ENCODE data around the gene TMIGD1. TPM values are rescaled to one million over a fixed set of nuclear protein-coding genes. Genes with fewer than 3 reads are reported as not detected.

Gene TMIGD1
- total and polyA plus RNA-seq, 2 experiments from 2014 or later, result 2.5 to 3.2 TPM

DNA sequence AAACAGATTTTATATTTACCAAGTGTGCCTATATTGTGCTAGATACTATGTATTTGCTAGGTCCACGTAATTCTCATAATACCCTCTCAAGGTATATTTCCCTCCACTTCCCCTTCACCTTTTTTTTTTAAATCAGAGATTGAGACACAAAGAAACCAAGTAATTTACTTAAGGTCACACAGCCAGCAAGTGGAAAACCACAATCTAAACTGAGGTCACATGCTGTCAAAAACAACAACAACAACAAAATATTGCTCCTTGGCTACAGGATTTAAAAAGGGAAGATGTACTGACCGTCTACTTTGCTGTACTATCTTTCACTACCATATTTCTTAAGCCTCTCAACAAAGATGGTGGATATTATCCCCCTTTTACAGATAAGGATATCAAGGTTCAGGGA is 57.9 kb downstream of the TMIGD1 start:
- H2AFZ ChIP-seq, result no peak overlapping the region
- H3K9me3 ChIP-seq (ENCODE audit: low read depth), result no peaks in the 10 kb centered on the region
- no peak overlapping the region for H3K27ac ChIP-seq
- H3K27me3 ChIP-seq, result no peaks in the 10 kb centered on the region
- no peak overlapping the region for H3K4me2 ChIP-seq
- no peak for DNase-seq (ENCODE audit: low spot score)
- no peak overlapping the region for H3K4me3 ChIP-seq
- no peaks in the 10 kb centered on the region for H4K20me1 ChIP-seq (ENCODE audit: insufficient read depth, poor library complexity, severe bottlenecking)
- no peaks in the 10 kb centered on the region for H3K9me2 ChIP-seq (replicated peaks; ENCODE audit: insufficient read depth)
- TF ChIP-seq EZH2 (IDR thresholded peaks at IDR 0.05; ENCODE audit: borderline replicate concordance) (no peak), EZH2phosphoT487 (IDR thresholded peaks at IDR 0.05; ENCODE audit: low read depth, severe bottlenecking, unreplicated experiment) (no peak)
- TF ChIP-seq, protein P1, sequence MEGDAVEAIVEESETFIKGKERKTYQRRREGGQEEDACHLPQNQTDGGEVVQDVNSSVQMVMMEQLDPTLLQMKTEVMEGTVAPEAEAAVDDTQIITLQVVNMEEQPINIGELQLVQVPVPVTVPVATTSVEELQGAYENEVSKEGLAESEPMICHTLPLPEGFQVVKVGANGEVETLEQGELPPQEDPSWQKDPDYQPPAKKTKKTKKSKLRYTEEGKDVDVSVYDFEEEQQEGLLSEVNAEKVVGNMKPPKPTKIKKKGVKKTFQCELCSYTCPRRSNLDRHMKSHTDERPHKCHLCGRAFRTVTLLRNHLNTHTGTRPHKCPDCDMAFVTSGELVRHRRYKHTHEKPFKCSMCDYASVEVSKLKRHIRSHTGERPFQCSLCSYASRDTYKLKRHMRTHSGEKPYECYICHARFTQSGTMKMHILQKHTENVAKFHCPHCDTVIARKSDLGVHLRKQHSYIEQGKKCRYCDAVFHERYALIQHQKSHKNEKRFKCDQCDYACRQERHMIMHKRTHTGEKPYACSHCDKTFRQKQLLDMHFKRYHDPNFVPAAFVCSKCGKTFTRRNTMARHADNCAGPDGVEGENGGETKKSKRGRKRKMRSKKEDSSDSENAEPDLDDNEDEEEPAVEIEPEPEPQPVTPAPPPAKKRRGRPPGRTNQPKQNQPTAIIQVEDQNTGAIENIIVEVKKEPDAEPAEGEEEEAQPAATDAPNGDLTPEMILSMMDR (IDR thresholded peaks at IDR 0.05; ENCODE audit: poor library complexity), result no peak
- H3K4me1 ChIP-seq (ENCODE audit: insufficient read depth), result no peaks in the 10 kb centered on the region
- H3K36me3 ChIP-seq (replicated peaks; ENCODE audit: insufficient read depth, low read depth), result no peaks in the 10 kb centered on the region
- 80% methylated on average over 2 of the region's 2 CpGs for WGBS (ENCODE audit: low lambda C conversion rate, missing lambda C conversion rate)
- H3K79me2 ChIP-seq, result no peaks in the 10 kb centered on the region

- no peaks in the 10 kb centered on the region for H3K36me3 ChIP-seq (replicated peaks; ENCODE audit: insufficient read depth, low read depth)
- no peaks in the 10 kb centered on the region for H4K20me1 ChIP-seq (ENCODE audit: insufficient read depth, poor library complexity, severe bottlenecking)
- DNase-seq (ENCODE audit: low spot score), result no peak
- no peak overlapping the region for H3K4me2 ChIP-seq
- H3K9me3 ChIP-seq (ENCODE audit: low read depth), result no peaks in the 10 kb centered on the region
- no peaks in the 10 kb centered on the region for H3K79me2 ChIP-seq
- H3K27me3 ChIP-seq, result no peaks in the 10 kb centered on the region
- TF ChIP-seq, protein P1 (IDR thresholded peaks at IDR 0.05; ENCODE audit: poor library complexity), result no peak
- TF ChIP-seq EZH2 (IDR thresholded peaks at IDR 0.05; ENCODE audit: borderline replicate concordance), result no peak
- TF ChIP-seq EZH2phosphoT487 (IDR thresholded peaks at IDR 0.05; ENCODE audit: low read depth, severe bottlenecking, unreplicated experiment), result no peak
- no peak overlapping the region for H2AFZ ChIP-seq
- H3K9me2 ChIP-seq (replicated peaks; ENCODE audit: insufficient read depth), result no peaks in the 10 kb centered on the region
- no peak overlapping the region for H3K4me3 ChIP-seq
- H3K27ac ChIP-seq, result no peak overlapping the region
- no peaks in the 10 kb centered on the region for H3K4me1 ChIP-seq (ENCODE audit: insufficient read depth)
- 90% methylated on average over 3 of the region's 3 CpGs for WGBS (ENCODE audit: low lambda C conversion rate, missing lambda C conversion rate)
Measured at GRCh38 chr17:30274887-30275286, 59.0 kb downstream of the TMIGD1 start.

DNA sequence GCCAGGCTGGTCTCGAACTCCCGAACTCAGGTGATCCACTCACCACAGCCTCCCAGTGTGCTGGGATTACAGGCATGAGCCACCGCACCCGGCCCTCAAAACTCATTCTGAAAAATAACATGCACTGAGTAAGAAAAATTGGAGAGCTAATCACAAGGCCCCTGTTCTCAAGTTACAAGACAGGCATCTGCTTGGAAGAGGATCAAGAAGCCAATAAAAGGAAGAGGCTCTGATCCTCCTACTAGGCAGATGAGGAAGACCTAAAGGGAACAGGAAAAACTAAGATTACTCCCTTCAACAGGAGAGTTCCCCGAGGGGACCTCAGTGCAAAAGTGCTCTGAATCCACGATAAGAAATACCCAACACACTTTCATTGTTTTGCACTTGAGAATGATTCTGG is 60.5 kb downstream of the TMIGD1 start:
- Histone ChIP-seq H3K36me3 (replicated peaks; ENCODE audit: insufficient read depth, low read depth) (no peaks in the 10 kb centered on the region), H3K9me2 (replicated peaks; ENCODE audit: insufficient read depth) (no peaks in the 10 kb centered on the region), H4K20me1 (ENCODE audit: insufficient read depth, poor library complexity, severe bottlenecking) (no peaks in the 10 kb centered on the region), H3K27ac (no peak overlapping the region), H3K4me3 (no peak overlapping the region), H3K4me2 (no peak overlapping the region), H3K27me3 (no peaks in the 10 kb centered on the region), H3K79me2 (no peaks in the 10 kb centered on the region), H2AFZ (no peak overlapping the region), H3K4me1 (ENCODE audit: insufficient read depth) (no peaks in the 10 kb centered on the region), H3K9me3 (ENCODE audit: low read depth) (no peaks in the 10 kb centered on the region)
- DNase-seq (ENCODE audit: low spot score), result no peak
- 80% methylated on average over 6 of the region's 6 CpGs for WGBS (ENCODE audit: low lambda C conversion rate, missing lambda C conversion rate)
- TF ChIP-seq EZH2 (IDR thresholded peaks at IDR 0.05; ENCODE audit: borderline replicate concordance) (no peak), EZH2phosphoT487 (IDR thresholded peaks at IDR 0.05; ENCODE audit: low read depth, severe bottlenecking, unreplicated experiment) (no peak)
- TF ChIP-seq, protein P1 (IDR thresholded peaks at IDR 0.05; ENCODE audit: poor library complexity), result no peak

DNA sequence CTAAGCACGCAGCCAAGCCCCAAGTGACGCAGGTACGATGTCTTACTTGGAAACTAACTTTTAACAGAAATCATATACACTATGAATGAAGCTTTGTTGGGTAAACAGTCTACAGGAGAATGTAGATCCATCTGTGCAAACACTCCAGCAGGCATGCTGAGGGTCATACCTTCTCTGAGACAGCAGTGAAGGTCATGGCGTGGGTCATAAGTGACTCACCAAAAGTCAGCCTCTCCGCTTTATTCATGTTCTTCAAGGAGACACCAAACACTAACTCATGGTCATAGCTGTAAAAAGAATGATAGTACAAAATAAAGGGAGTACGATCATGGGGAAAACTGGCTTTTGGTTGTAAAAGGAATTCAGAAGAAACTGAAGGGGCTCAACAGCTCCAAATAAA is 62.8 kb downstream of the TMIGD1 start:
- Histone ChIP-seq H3K79me2 (no peaks in the 10 kb centered on the region), H3K4me3 (no peak overlapping the region), H3K27ac (no peak overlapping the region), H3K9me2 (replicated peaks; ENCODE audit: insufficient read depth) (no peaks in the 10 kb centered on the region), H2AFZ (no peak overlapping the region), H3K36me3 (replicated peaks; ENCODE audit: insufficient read depth, low read depth) (no peaks in the 10 kb centered on the region), H3K9me3 (ENCODE audit: low read depth) (no peaks in the 10 kb centered on the region), H4K20me1 (ENCODE audit: insufficient read depth, poor library complexity, severe bottlenecking) (no peaks in the 10 kb centered on the region), H3K27me3 (no peaks in the 10 kb centered on the region), H3K4me2 (no peak overlapping the region), H3K4me1 (ENCODE audit: insufficient read depth) (no peaks in the 10 kb centered on the region)
- no peak for DNase-seq (ENCODE audit: low spot score)
- 96% methylated on average over 6 of the region's 6 CpGs for WGBS (ENCODE audit: low lambda C conversion rate, missing lambda C conversion rate)
- TF ChIP-seq EZH2 (IDR thresholded peaks at IDR 0.05; ENCODE audit: borderline replicate concordance) (no peak), EZH2phosphoT487 (IDR thresholded peaks at IDR 0.05; ENCODE audit: low read depth, severe bottlenecking, unreplicated experiment) (no peak)
- TF ChIP-seq, protein P1 (IDR thresholded peaks at IDR 0.05; ENCODE audit: poor library complexity), result no peak

Data from hepatocyte (in vitro differentiated cells).